Measurements from ENCODE around the gene DPAGT1.
"Not testable (repeated sequence)": the region's sequence is repeated elsewhere in the genome, so short reads cannot be mapped to it uniquely, and the experiment has no call there.

DPAGT1 gene

GRCh38 chr11:119116235-119116594 is 14.6 kb upstream of the DPAGT1 start:
- no peak for DNase-seq (ENCODE audit: low read depth in 1 of 2, low spot score in 1 of 2)

- DNase-seq (ENCODE audit: low read depth in 1 of 2, low spot score in 1 of 2): no peak
Observed at GRCh38 chr11:119115484-119116234, 14.0 kb upstream of the DPAGT1 start.

- DNase-seq (ENCODE audit: low read depth in 1 of 2, low spot score in 1 of 2): no peak
Observed at GRCh38 chr11:119114351-119114750, 12.7 kb upstream of the DPAGT1 start.

- no peak for DNase-seq (ENCODE audit: low read depth in 1 of 2, low spot score in 1 of 2)
Observed at GRCh38 chr11:119113716-119114115, 12.1 kb upstream of the DPAGT1 start.

GRCh38 chr11:119112314-119113020 is 10.8 kb upstream of the DPAGT1 start:
- DNase-seq (ENCODE audit: low read depth in 1 of 2, low spot score in 1 of 2): no peak

- DNase-seq (ENCODE audit: low read depth in 1 of 2, low spot score in 1 of 2): no peak
Observed at GRCh38 chr11:119111361-119111925, 9.8 kb upstream of the DPAGT1 start.

GRCh38 chr11:119110439-119110838 is 8.8 kb upstream of the DPAGT1 start:
- DNase-seq (ENCODE audit: low read depth in 1 of 2, low spot score in 1 of 2): no peak

GRCh38 chr11:119109843-119110242 is 8.2 kb upstream of the DPAGT1 start:
- DNase-seq (ENCODE audit: low read depth in 1 of 2, low spot score in 1 of 2): no peak

GRCh38 chr11:119108857-119109221 is 7.2 kb upstream of the DPAGT1 start:
- no peak for DNase-seq (ENCODE audit: low read depth in 1 of 2, low spot score in 1 of 2)

GRCh38 chr11:119108146-119108856 is 6.6 kb upstream of the DPAGT1 start:
- no peak for DNase-seq (ENCODE audit: low read depth in 1 of 2, low spot score in 1 of 2)

GRCh38 chr11:119107538-119108145 is 6.0 kb upstream of the DPAGT1 start:
- DNase-seq (ENCODE audit: low read depth in 1 of 2, low spot score in 1 of 2): no peak

GRCh38 chr11:119106564-119107537 is 5.2 kb upstream of the DPAGT1 start, which contains the start of gene C2CD2L:
Gene C2CD2L (plus strand): TSS chr11:119107344. CDS start chr11:119107742, 398 bp downstream.
- peak; percentile 67 to 86 for DNase-seq (ENCODE audit: low read depth in 1 of 2, low spot score in 1 of 2)

- no peak for DNase-seq (ENCODE audit: low read depth in 1 of 2, low spot score in 1 of 2)
Observed at GRCh38 chr11:119103793-119104192, 2.1 kb upstream of the DPAGT1 start.

- DNase-seq (ENCODE audit: low read depth in 1 of 2, low spot score in 1 of 2): not testable (repeated sequence)
Observed at GRCh38 chr11:119103161-119103664, 1.6 kb upstream of the DPAGT1 start.

- no peak for DNase-seq (ENCODE audit: low read depth in 1 of 2, low spot score in 1 of 2)
Observed at GRCh38 chr11:119100994-119101758, 477 bp downstream of the DPAGT1 start.

- no peak for DNase-seq (ENCODE audit: low read depth in 1 of 2, low spot score in 1 of 2)
Observed at GRCh38 chr11:119100246-119100970, 1.2 kb downstream of the DPAGT1 start.

GRCh38 chr11:119099711-119100110 is 1.9 kb downstream of the DPAGT1 start:
- no peak for DNase-seq (ENCODE audit: low read depth in 1 of 2, low spot score in 1 of 2)

- peak; percentile 97 to 99 for DNase-seq (ENCODE audit: low read depth in 1 of 2, low spot score in 1 of 2)
Observed at GRCh38 chr11:119095066-119095880, 6.4 kb downstream of the DPAGT1 start.

Data from activated T-helper 1 cell treated with anti-CD3 and anti-CD28 coated beads, Interleukin-2, amount 50 U/mL, for 16 hours (primary cell).